GM12865 (cell line): ENCODE measurements around the gene PPP6R3.

ENCODE experiments used
- DNase-seq: peaks from one replicate; pipeline ENCODE4 v3.0.0; 2010; ENCODE audit warnings: low read depth
- H3K4me3 ChIP-seq: 2 replicates; pipeline ENCODE4 v1.5.1; 2011; ENCODE audit warnings: mild to moderate bottlenecking, low read depth, low read length, control low read depth
- CTCF ChIP-seq: IDR thresholded peaks from 2 replicates; pipeline ENCODE4 v1.5.1; 2011; ENCODE audit warnings: low read length, control low read depth, low read depth, inconsistent platforms; ENCODE audit not compliant: insufficient read depth; ENCODE audit errors: missing control alignments

PPP6R3 gene

GRCh38 chr11:68503792-68504191 lies 43.2 kb downstream of the PPP6R3 start:
- no peak for DNase-seq
- TF ChIP-seq CTCF = no peak
- no peak overlapping the region for H3K4me3 ChIP-seq

- no peak overlapping the region for H3K4me3 ChIP-seq
- no peak for DNase-seq
- no peak for TF ChIP-seq CTCF
Measured at GRCh38 chr11:68504432-68505066, 44.0 kb downstream of the PPP6R3 start.

- H3K4me3 ChIP-seq = no peak overlapping the region
- DNase-seq = no peak
- no peak for TF ChIP-seq CTCF
Measured at GRCh38 chr11:68505596-68505995, 45.0 kb downstream of the PPP6R3 start.

- no peak overlapping the region for H3K4me3 ChIP-seq
- no peak for TF ChIP-seq CTCF
- DNase-seq = no peak
Measured at GRCh38 chr11:68506908-68507307, 46.4 kb downstream of the PPP6R3 start.

- DNase-seq = no peak
- no peak overlapping the region for H3K4me3 ChIP-seq
- no peak for TF ChIP-seq CTCF
Measured at GRCh38 chr11:68508425-68508824, 47.9 kb downstream of the PPP6R3 start.

GRCh38 chr11:68509066-68509465 lies 48.5 kb downstream of the PPP6R3 start:
- H3K4me3 ChIP-seq = no peak overlapping the region
- TF ChIP-seq CTCF = no peak

GRCh38 chr11:68513930-68514487 lies 53.5 kb downstream of the PPP6R3 start:
- no peak for DNase-seq
- no peak overlapping the region for H3K4me3 ChIP-seq
- TF ChIP-seq CTCF = no peak

More at GRCh38 chr11:68509066-68509465, 48.5 kb downstream of the PPP6R3 start:
- DNase-seq = no peak
